Adipose tissue (tissue), 3 donors: ENCODE measurements around the gene BAK1. TPM values are rescaled to one million over a fixed set of nuclear protein-coding genes. Genes with fewer than 3 reads are reported as not detected.
"Not testable (repeated sequence)": the region's sequence is repeated elsewhere in the genome, so short reads cannot be mapped to it uniquely, and the experiment has no call there.

Source experiments
- H3K27ac ChIP-seq: one replicate; pipeline ENCODE4 v1.5.1; 2013; ENCODE audit warnings: low read depth, low read length
- WGBS, 3 donors: extraction: QIAGEN DNeasy Blood & Tissue Kit; methylation state at CpG; one replicate each; pipeline ENCODE4 v1.1.7; 2013; 5-methylcytosine and 5-hydroxymethylcytosine counted together
- polyA plus RNA-seq, 3 donors: library from polyadenylated mRNA; stranded (reverse); fragments of 200-250 nt; gene quantifications; one replicate each; pipeline ENCODE4 v1.2.3, GENCODE V29; 2013
- donor health status: healthy with polysubstance abuse.
- donor health status: Bipolar disorder and iron deficiency.
- donor health status: healthy.

BAK1 gene
- polyA plus RNA-seq, 3 donors, result 11.5 to 12.6 (median 12.0) TPM

DNA sequence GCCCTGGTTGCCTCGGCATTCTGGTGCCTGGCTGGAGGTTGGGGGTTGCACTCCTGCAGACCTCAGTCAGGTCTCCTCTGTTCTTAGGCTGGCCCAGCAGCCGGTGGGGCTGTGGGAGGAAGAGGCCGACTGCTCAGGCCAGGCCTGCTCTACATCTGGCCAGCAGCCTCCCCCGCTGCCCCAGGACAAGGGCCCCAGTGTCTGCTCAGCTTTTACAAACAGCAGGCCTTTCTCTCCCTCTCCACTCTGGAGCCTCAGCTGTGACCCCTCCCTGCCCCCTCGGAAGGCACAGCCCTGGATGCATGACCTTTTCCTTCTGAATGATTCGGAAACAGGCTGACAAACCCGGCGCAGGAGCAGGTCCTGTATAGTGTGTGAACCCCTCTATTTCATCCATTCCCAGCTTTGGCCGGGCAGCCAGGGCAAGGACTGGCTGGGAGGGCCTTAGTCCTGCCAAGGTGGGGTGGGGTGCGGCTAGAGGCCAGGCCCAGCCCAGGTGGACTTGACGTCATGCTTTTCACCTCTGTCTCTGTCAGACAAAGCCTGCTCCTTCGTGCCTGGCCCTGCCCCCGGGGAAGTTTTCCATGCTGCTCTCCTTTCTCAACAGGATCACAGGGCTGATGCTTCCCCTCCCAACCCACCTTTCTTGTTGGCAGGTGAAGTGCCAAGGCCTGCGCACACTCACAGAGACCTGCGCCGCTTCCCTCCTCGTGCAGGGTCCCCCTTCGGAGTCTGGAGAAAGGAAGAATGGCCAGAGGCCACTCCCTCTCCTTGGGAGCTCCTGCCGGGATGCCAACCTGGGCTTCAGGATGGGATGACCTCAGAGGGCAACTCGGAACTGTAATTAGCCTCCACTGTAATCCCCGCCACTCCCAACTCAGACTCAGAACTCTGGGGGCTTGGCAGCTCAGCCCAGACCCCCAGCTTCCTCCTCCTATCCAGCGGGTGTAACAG is 31.0 kb upstream of the BAK1 start:
- H3K27ac ChIP-seq, result no peak overlapping the region
- WGBS, 3 donors, result 71 to 79% (median 78%) methylated on average over 21 to 22 of the region's 22 CpGs

DNA sequence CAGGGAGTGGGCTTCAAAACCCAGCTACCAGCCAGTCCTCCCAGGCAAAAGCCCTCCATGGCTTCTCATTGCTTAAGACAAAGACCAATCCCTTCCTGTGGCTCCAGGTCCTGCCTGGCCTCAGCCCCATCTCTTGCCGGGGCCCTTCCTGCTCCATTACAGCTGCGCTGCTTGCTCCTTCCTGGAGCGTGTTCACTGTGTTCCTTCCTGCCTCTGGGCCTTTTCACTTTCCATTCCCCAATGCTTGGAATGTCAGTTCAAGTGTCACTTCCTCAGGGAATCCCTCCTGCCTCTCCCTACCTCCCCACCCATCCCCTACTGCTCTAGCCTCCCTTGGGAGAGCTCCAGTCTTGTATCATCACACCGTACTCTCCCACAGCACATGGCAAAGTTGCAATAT is 30.0 kb upstream of the BAK1 start:
- 50 to 71% (median 58%) methylated on average over 4 of the region's 4 CpGs for WGBS, 3 donors

DNA sequence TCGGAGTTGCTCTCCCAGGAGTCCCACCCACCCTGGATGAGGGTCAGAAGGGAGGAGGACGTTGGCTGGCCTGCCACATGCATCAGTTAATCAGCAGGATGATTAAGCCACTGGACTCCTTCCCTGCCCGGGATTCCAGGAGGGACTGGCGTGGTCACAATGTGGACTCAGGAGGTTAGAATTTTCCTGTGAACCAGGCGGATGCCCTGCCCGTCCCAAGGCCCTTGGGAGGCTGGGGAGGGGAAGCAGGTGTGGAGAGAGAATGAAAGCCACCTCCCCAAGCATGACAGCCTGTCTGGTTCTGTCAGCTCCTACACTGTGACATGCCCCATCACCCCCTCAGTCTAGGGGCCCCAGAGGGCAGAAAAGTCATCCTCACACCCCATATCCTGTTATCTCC is 29.5 kb upstream of the BAK1 start:
- no peak overlapping the region for H3K27ac ChIP-seq
- 28 to 48% (median 41%) methylated on average over 6 of the region's 6 CpGs for WGBS, 3 donors

More for the DNA sequence above, 30.0 kb upstream of the BAK1 start:
- no peak overlapping the region for H3K27ac ChIP-seq

DNA sequence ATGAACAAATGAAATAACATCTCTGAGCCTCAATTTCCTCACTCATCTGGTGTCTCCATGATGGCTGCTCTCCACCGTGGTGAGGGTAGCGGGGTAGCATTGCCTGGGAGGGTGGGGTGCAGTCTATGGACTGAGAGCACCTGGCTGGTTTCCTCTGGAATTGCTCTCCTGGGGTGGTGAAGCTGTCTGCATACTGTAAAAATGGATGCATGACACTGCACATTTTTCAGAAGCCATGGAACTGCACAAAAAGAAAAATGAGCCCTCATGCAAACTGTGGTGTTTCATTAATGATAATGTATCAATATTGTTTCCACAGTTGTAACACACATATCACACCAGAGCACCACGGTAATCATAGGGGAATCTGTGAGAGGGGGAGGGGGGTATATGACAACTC is 28.9 kb upstream of the BAK1 start:
- 41 to 53% (median 48%) methylated on average over 3 of the region's 3 CpGs for WGBS, 3 donors
- H3K27ac ChIP-seq, result no peak overlapping the region

DNA sequence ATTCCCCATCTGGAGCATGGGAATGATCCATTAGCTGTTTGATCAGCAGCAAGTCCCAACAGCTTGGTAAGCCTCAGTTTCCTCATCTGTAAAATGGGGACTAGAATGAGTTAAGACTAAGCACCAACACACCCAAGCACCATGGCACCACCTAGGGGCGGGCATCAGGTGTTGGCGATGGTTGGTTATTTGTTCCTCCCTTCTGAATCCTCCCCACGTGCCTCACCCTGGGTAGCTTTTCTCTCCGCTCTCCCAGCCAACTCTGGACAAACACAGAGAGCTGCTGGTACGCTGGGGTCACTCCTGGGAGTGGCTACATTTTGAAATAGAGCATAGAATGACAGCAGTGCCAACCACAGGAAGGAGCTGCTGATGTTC is 27.7 kb upstream of the BAK1 start:
- 61 to 81% (median 77%) methylated on average over 5 of the region's 5 CpGs for WGBS, 3 donors
- no peak overlapping the region for H3K27ac ChIP-seq

DNA sequence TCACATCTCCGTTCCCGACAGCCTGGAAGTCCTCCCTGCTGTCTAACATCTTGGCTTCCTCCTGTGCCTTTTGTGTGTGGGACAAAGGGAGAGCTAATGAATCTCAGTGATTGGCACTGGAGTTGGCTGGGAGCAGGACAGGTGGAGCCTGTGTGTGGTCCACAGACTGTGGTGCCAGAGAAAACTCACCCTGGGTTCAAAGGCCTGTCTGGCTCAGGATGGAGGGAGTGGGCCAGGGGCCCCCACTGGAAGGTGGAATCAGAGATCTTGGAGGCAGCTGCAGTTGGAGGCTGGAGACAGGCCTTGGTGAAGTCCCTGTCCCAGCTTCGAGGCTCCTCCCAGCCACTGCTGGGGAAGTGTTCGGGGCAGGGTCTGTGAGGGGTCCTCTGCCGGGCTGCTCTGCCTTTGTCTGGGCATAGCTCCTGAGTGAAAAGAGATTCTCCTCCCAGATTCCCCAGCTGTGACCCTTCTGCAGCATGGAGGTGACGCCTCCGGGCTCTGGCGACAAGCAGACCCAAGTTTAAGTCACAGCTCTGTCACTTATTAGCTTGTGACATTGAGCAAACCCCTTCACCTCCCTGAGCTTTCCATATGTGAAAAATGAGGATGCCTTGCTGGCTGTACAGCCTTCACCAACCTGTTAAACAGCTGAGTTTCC is 27.2 kb upstream of the BAK1 start:
- H3K27ac ChIP-seq, result no peak overlapping the region
- 53 to 85% (median 81%) methylated on average over 8 of the region's 8 CpGs for WGBS, 3 donors

DNA sequence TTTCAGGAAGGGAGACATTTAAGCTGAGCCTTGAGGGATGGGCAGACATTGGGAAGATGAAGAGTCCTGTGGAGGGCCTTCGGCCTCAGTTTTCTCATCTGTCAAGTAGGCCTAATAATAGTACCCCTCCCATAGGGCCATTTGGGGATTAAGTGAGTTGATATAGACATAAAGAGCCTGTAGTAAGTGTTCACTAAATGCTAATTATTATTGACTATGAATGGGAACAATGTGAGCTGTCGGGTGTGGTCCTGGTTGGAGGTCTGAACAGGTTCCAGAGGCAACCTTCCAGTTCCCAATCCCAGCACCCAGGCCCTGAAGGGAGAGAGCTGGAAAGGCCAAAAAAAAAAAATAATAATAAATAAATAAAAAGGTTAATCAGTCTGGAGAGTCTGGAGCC is 26.6 kb upstream of the BAK1 start:
- 91 to 99% (median 98%) methylated on average over 2 of the region's 2 CpGs for WGBS, 3 donors
- no peak overlapping the region for H3K27ac ChIP-seq

DNA sequence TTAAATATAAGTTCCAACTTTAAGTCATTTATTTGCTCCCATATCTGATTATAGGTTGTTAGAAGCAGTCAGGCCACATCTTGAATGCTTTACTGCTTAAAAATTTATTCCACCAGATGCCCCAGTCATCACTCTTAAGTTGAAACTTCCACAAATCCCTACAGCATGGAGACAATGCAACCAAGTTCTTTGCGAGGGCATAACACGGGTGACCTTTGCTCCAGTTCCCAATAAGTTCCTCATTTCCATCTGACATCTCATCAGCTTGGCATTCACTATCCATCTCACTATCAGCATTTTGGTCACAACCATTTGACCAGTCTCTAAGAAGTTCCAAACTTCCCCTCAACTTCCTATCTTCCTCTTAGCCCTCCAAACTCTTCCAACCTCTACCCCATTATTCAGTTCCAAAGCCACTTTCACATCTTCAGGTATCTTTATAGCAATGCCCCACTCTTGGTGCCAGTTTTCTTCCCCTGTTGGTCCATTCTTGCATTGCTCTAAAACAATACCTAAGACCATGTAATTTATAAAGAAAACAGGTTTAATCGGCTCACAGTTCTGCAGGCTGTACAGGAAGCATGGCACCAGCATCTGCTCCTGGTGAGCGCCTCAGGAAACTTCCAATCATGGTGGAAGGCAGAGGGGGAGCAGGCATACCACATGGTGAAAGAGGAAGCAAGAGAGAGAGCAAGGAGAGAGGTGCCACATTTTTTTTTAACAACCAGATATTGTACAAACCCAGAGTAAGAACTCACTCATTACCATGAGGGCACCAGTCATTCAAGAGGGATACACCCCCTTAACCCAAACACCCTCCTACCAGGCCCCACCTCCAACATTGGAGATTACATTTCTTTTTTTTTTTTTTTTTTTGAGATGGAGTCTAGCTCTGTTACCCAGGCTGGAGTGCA is 25.1 kb upstream of the BAK1 start:
- WGBS, 3 donors, result 81 to 87% (median 82%) methylated on average over 4 of the region's 4 CpGs
- no peak overlapping the region for H3K27ac ChIP-seq

DNA sequence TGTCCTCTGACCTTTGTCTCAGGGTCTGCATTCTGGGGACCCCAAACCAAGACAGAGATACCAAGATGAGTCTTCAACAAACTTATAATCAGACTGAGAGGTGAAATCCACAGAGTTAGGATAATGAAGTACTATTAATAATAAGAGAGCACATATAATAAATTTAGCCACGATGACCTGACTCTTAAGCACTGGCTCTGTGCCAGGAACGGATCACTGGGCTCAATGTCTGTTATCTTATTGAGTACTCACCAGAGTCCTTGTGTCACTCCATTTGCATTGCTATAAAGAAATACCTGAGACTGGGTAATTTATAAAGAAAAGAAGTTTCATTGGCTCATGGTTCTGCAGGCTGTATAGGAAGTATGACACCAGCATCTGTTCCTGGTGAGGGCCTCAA is 22.1 kb upstream of the BAK1 start:
- H3K27ac ChIP-seq, result no peak overlapping the region
- WGBS, 3 donors, result 20 to 42% (median 30%) methylated on average over 2 of the region's 2 CpGs

DNA sequence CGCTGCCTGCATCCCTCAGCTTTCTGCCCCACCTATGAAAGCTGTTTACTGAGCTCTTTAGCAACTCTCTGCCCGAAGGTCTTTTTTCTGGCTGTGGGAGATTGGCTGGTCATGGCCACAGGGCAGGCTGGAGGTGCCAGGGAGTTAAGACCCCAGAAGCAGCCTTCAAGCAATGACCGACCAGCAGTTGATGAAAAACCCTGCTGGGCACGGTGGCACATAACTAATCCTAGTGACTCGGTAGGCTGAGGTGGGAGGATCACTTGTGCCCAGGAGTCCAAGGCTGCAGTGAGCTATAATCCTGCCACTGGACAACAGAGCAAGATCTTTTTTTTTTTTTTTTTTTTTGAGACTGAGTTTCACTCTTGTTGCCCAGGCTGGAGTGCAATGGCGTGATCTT is 20.7 kb upstream of the BAK1 start:
- WGBS, 3 donors, result 89 to 97% (median 93%) methylated on average over 5 to 6 of the region's 6 CpGs
- no peak overlapping the region for H3K27ac ChIP-seq

DNA sequence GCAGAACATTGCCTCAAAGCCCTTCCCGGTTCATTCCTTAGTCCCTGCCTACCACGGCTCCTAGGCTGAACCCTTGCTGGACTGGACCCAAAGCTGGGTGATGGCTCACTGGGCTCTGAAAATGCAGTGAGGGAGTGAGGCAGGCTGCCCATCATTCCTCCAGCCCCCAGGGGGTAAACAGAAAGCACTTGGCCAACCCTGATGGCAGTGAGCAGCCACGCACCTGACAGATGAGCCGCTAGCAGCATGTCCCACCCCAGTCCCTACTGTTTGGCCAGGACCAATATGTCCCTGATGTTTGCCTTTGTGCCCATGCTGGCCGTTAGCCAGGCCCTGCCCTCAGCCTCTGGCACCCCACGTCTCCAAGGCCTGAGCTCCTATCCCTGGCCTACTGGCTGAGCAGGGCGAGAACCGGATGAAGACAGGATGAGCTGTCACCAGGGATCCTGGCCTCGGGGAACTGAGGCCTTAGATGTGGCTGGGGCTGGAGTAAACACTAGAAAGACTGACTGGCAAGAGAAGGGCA is 19.4 kb upstream of the BAK1 start:
- H3K27ac ChIP-seq, result no peak overlapping the region
- 55 to 82% (median 76%) methylated on average over 9 of the region's 9 CpGs for WGBS, 3 donors

DNA sequence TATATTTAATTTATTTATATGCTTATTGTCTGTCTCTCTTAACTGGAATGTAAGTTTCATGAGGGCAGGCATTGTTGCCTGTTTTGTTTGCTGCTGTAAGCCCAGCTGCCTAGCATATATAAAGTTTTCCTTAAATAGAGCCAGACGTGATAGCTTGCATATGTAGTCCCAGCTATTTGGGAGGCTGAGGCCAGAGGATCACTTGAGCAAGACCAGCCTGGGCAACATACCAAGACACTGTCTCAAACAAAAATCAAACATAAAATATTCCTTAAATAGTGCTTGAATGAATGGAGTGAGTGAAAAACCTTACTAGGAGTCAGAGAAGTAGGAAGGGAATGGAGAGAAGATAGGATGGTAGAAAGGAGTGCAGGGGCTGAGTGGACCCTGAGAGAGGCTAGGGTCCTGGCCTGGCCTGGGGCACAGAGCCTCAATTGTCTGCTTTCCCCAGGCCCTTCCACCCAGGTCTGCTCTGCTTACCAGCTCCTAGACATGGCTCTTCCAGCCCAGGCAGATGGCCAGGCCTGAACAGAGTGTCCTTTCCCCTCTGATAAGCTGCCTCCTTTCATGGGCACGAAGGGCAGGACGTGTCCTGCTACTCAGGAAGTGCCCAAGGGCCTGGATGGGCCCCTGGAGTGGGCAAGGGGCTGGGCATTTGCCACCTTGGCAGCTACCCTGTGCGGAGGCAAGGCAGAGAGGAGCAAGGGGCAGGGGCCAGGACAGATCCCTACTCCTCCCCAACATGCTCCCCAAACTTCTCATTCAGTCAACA is 17.7 kb upstream of the BAK1 start:
- H3K27ac ChIP-seq, result no peak overlapping the region
- WGBS, 3 donors, result 58 to 94% (median 83%) methylated on average over 4 of the region's 4 CpGs

DNA sequence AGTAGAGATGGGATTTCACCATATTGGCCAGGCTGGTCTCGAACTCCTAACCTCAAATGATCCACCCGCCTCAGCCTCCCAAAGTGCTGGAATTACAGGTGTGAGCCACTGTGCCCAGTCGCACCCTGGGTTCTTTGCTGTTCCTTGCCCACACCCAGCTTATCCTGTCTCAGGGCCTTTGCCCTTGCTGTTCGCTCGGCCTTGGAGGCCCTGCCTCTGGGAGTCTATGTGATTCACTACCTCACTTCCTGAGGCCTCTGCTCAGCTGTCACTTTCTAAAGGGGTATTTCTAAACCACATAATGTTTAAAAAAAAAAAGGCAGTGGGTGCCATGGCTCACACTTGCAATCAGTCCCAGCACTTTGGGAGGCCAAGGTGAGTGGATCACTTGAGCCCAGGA is 16.8 kb upstream of the BAK1 start:
- WGBS, 3 donors, result 82 to 89% (median 88%) methylated on average over 5 of the region's 5 CpGs
- not testable (repeated sequence) for H3K27ac ChIP-seq

DNA sequence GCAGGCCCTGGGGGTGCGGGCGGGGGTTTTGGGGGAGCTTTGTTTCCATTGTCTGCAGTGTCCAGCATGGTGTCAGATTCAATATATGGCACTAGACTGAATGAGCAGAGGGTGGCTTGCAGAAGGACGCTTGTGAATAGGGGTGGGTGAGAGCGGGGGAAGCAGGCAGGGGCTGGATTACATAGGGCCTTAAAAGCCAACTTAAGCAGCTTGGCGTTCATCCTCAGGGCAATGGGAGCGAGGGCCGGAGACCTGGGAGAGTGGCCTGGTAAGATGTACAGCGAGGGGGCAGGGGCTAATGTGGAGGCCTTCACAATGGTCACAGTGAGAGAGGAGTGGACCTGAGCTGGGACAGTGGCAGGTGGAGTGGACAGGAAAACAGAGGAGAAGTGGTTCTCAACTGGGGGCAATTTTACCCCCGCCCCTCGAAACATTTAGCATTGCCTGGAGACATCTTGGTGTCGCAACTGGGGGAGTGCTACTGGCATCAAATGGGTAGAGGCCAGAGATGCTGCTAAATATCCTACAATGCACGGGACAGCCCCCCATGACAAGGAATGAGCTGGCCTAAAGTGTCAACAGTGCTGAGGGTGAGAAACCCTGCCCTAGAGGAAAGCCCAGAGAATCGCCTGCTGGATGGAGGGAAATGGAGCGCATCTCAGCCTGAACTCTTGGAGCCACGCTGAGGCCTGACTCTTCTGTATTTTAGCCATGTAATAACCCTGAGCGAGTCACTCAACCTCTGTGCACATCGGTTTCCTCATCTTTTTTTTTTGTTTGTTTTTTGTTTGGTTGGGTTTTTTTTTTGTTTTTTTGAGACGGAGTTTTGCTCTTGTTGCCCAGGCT is 15.1 kb upstream of the BAK1 start:
- H3K27ac ChIP-seq, result no peak overlapping the region
- WGBS, 3 donors, result 90 to 95% (median 92%) methylated on average over 18 of the region's 18 CpGs

DNA sequence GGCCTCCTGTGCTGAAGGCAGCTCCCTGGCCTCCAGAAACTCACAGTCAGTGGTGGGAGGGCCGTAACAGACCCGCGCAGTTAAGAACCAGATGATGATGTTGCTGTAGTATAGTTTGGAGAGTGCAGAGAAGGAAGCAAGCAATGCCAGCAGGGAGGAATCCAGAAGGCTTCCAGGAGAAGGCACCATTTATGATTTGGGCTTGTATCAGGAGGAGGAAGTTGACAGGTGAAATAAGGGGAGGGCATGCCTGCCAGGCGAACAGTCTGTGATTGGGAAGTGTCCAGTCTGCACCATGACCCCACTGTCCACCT is 13.3 kb upstream of the BAK1 start:
- no peak overlapping the region for H3K27ac ChIP-seq
- WGBS, 3 donors, result 25 to 35% (median 28%) methylated on average over 4 of the region's 4 CpGs

DNA sequence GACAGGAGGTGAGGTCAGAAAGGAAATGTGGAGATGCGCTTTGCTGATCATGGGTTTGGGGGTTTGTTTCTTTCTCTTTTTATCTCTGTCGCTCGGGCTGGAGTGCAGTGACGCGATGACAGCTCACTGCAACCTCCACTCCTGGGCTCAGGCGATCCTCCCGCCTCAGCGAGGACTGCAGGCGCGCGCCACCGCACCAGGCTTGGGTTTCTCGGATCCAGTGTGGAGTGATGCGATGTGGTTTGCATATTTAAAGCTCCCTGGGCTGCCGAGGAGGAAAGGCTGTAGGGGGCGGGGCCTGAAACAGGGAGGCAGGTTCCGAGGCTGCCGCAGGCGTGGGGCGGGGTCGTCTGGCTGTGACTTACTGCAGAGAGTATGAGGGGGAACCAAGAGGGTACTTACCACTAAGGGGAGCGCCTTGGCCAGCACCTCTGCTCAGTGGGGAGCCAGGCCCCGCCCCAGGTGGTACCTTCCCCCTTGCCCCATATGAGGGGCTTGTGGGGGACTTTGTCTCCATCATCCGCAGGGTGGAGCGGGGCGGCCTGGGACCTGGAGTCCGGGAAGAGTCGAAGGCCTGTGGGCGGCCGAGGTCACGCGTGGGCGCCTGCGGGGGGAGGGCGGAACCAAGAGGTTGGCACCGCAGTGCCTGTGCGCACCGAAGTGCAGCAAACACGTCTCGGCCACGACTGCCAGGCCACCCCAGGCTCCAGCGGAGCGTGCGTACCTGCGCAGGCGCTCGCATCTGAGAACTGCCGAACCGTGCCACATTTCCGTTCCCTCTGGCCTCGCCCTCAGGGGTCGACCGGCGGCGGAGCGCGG is 12.7 kb upstream of the BAK1 start:
- 35 to 40% (median 40%) methylated on average over 57 of the region's 57 CpGs for WGBS, 3 donors
- no peak overlapping the region for H3K27ac ChIP-seq

DNA sequence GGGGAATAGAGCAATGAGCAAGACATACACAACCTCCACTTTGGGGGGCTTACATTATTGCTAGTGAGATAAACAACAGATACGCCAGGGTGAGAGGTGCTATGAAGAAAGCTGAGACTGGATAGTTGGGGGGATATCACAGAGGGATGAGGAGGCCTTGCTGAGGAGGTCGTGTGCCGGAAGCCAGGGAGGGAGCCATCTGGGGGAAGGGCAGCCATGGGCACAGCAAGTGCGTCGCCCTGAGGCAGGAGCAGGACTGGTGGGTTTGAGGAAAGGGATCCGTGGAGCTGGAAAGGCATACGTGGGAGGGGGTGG is 12.2 kb upstream of the BAK1 start:
- WGBS, 3 donors, result 83 to 93% (median 91%) methylated on average over 7 of the region's 7 CpGs
- H3K27ac ChIP-seq, result no peak overlapping the region
